LNCaP clone FGC (cell line): ENCODE measurements around the gene KIAA0930.
"Not testable (repeated sequence)": the region's sequence is repeated elsewhere in the genome, so short reads cannot be mapped to it uniquely, and the experiment has no call there.

Experiments
- DNase-seq: peaks from one replicate; pipeline ENCODE4 v3.0.0-alpha.2; 2011; ENCODE audit warnings: low read depth
- H3K4me3 ChIP-seq: 2 replicates; pipeline ENCODE4 v1.5.1; 2011; ENCODE audit warnings: mild to moderate bottlenecking, low read depth, low read length, control low read depth
- CTCF ChIP-seq: IDR thresholded peaks from 2 replicates; pipeline ENCODE4 v1.5.1; 2012; ENCODE audit warnings: mild to moderate bottlenecking; ENCODE audit not compliant: control insufficient read depth, insufficient read depth; ENCODE audit errors: extremely low read depth

KIAA0930 gene

GRCh38 chr22:45197606-45198462, 42.9 kb downstream of the KIAA0930 start:
- DNase-seq = no peak
- TF ChIP-seq CTCF = no peak
- H3K4me3 ChIP-seq = no peak overlapping the region

- no peak for TF ChIP-seq CTCF
- no peak for DNase-seq
- no peak overlapping the region for H3K4me3 ChIP-seq
Observed at GRCh38 chr22:45196926-45197605, 43.6 kb downstream of the KIAA0930 start.

DNA sequence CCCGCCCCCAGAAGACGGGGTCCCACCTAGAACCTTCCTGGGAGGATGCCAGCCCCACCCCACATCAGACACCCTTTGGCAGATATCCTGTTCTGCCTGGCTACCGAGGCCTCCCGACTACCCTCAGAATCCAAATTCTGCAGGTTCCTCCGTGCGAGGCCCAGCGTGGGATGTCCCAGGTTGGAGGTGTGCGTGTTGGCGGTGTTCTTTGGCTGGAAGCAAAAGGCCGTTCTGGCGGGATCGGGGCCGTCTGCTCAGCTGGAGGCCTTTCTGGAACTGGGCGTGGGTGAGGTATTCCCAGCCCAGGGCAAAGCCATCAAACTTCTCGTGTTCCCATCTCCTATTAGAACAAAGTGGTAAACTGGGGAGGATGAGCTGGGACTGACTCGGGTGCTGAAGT, 44.4 kb downstream of the KIAA0930 start:
- DNase-seq = no peak
- no peak overlapping the region for H3K4me3 ChIP-seq
- no peak for TF ChIP-seq CTCF

DNA sequence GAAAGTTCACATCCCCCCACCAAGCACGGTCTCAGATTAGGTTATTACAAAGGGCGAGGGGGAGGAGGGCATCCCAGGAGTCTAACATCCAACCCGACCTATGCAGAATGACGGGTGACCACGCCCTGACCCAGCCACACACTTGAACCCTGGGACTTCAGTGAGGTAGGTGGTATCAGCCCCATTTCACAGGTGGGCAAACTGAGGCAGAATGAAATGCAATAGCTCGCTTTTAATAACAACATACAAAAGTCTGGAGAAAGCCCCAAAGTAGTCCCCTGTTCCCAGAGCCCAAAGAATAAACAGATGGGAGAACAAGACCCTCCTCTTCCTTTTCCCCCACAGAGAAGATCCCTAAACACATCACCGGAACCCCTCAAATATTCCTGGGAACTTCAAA, 45.1 kb downstream of the KIAA0930 start:
- DNase-seq = no peak
- TF ChIP-seq CTCF = no peak
- H3K4me3 ChIP-seq = no peak overlapping the region

GRCh38 chr22:45194686-45195085, 46.0 kb downstream of the KIAA0930 start:
- no peak for DNase-seq
- H3K4me3 ChIP-seq = no peak overlapping the region
- no peak for TF ChIP-seq CTCF

GRCh38 chr22:45192701-45193187, 48.0 kb downstream of the KIAA0930 start:
- H3K4me3 ChIP-seq = no peak overlapping the region
- DNase-seq = no peak
- no peak for TF ChIP-seq CTCF

GRCh38 chr22:45191746-45192145, 48.9 kb downstream of the KIAA0930 start:
- not testable (repeated sequence) for DNase-seq, H3K4me3 ChIP-seq
